Colonic mucosa (tissue), 4 donors: ENCODE measurements around the gene MFN2. TPM values are rescaled to one million over a fixed set of nuclear protein-coding genes. Genes with fewer than 3 reads are reported as not detected.

ENCODE experiments used
- DNase-seq: peaks from one replicate; pipeline ENCODE4 v3.0.0-alpha.2; 2020
- H3K27ac ChIP-seq: fragments of 200-600 bp; one replicate; pipeline ENCODE4 v1.8.0; 2021
- H3K27me3 ChIP-seq: fragments of 200-600 bp; one replicate; pipeline ENCODE4 v1.8.0; 2021
- H3K36me3 ChIP-seq: fragments of 200-600 bp; one replicate; pipeline ENCODE4 v1.8.0; 2021
- H3K4me1 ChIP-seq: fragments of 200-600 bp; one replicate; pipeline ENCODE4 v1.8.0; 2021; ENCODE audit warnings: mild to moderate bottlenecking
- H3K4me3 ChIP-seq: fragments of 200-600 bp; one replicate; pipeline ENCODE4 v1.8.0; 2021
- H3K9ac ChIP-seq, 2 donors: one replicate each; pipeline ENCODE4 v1.7.0; 2013; ENCODE audit warnings: control low read depth in 2 of 2, low read depth in 2 of 2, low read length in 2 of 2
- H3K9me3 ChIP-seq: fragments of 200-600 bp; one replicate; pipeline ENCODE4 v1.8.0; 2021
- CTCF ChIP-seq: fragments of 200-600 bp; IDR thresholded peaks from one replicate; pipeline ENCODE4 v1.8.0; 2022; ENCODE audit warnings: antibody characterized with exemption, mild to moderate bottlenecking
- intact Hi-C: fragments of 100-400 bp; cut with DNase I; formaldehyde crosslinking; loops from one replicate; pipeline ENCODE4 v1.14.1; 2022
- total RNA-seq, 2 donors: library from RNA; stranded (reverse); fragmentation: NEBNext Ultra II Directional in 1 of 2; extraction: Animal tissue kit (Norgen Biotek cat#: 25700) in 1 of 2; gene quantifications; one replicate each; pipeline ENCODE4 v1.2.1, GENCODE V29; 2021
- donor health status: healthy.
- donor health status: DM: no; HTN: no; CAD: no.
- donor health status: DM: no; HTN: no; CAD: no.

The MFN2 gene
- total RNA-seq, 2 donors from 2014 or later, result 102 to 110 TPM

GRCh38 chr1:11957398-11957797, 22.8 kb upstream of the MFN2 start:
- H3K27me3 ChIP-seq, result no peaks in the 10 kb centered on the region
- no peak for TF ChIP-seq CTCF
- H3K9ac ChIP-seq, result no peak overlapping the region
- intact Hi-C loops, result loop anchor here (5.0 kb wide), 1 partner anchor 45 kb away; no protein-coding TSS in a partner anchor
- no peak for DNase-seq
- no peaks in the 10 kb centered on the region for H3K9me3 ChIP-seq
- H3K4me1 ChIP-seq, result peaks cover 4% of the 10 kb centered on the region
- H3K27ac ChIP-seq, result no peak overlapping the region
- H3K4me3 ChIP-seq, result no peak overlapping the region
- H3K36me3 ChIP-seq, result no peaks in the 10 kb centered on the region

GRCh38 chr1:11957897-11958296, 22.3 kb upstream of the MFN2 start:
- TF ChIP-seq CTCF, result no peak
- no peak overlapping the region for H3K27ac ChIP-seq
- no peaks in the 10 kb centered on the region for H3K9me3 ChIP-seq
- H3K4me1 ChIP-seq, result peaks cover 4% of the 10 kb centered on the region
- H3K9ac ChIP-seq, result no peak overlapping the region
- no peak overlapping the region for H3K4me3 ChIP-seq
- H3K36me3 ChIP-seq, result no peaks in the 10 kb centered on the region
- H3K27me3 ChIP-seq, result no peaks in the 10 kb centered on the region
- DNase-seq, result no peak
- intact Hi-C loops, result loop anchor here (5.0 kb wide), 1 partner anchor 46 kb away; no protein-coding TSS in a partner anchor

GRCh38 chr1:11960276-11960675, 20.0 kb upstream of the MFN2 start:
- TF ChIP-seq CTCF, result no peak
- H3K27ac ChIP-seq, result no peak overlapping the region
- H3K9ac ChIP-seq, result no peak overlapping the region
- peaks cover 4% of the 10 kb centered on the region for H3K4me1 ChIP-seq
- intact Hi-C loops, result no loop called here
- no peaks in the 10 kb centered on the region for H3K36me3 ChIP-seq
- no peaks in the 10 kb centered on the region for H3K27me3 ChIP-seq
- no peak for DNase-seq
- no peaks in the 10 kb centered on the region for H3K9me3 ChIP-seq
- H3K4me3 ChIP-seq, result no peak overlapping the region

GRCh38 chr1:11960715-11961114, 19.5 kb upstream of the MFN2 start:
- Histone ChIP-seq H3K9ac (no peak overlapping the region), H3K4me1 (peaks cover 4% of the 10 kb centered on the region), H3K27ac (peak overlapping the region; percentile 57), H3K9me3 (no peaks in the 10 kb centered on the region), H3K36me3 (peaks cover 2% of the 10 kb centered on the region), H3K4me3 (no peak overlapping the region), H3K27me3 (no peaks in the 10 kb centered on the region)
- intact Hi-C loops, result no loop called here
- no peak for TF ChIP-seq CTCF
- DNase-seq, result no peak

- intact Hi-C loops, result no loop called here
- TF ChIP-seq CTCF, result no peak
- H3K4me3 ChIP-seq, result no peak overlapping the region
- no peak overlapping the region for H3K9ac ChIP-seq
- peaks cover 4% of the 10 kb centered on the region for H3K4me1 ChIP-seq
- H3K9me3 ChIP-seq, result no peaks in the 10 kb centered on the region
- no peaks in the 10 kb centered on the region for H3K27me3 ChIP-seq
- H3K36me3 ChIP-seq, result peaks cover 5% of the 10 kb centered on the region
- peak; percentile 34 for DNase-seq
- H3K27ac ChIP-seq, result peak overlapping the region; percentile 57
These were observed 19.0 kb upstream of the MFN2 start for GRCh38 chr1:11961230-11961629.
